ENCODE data around the gene PLD1.

DNA sequence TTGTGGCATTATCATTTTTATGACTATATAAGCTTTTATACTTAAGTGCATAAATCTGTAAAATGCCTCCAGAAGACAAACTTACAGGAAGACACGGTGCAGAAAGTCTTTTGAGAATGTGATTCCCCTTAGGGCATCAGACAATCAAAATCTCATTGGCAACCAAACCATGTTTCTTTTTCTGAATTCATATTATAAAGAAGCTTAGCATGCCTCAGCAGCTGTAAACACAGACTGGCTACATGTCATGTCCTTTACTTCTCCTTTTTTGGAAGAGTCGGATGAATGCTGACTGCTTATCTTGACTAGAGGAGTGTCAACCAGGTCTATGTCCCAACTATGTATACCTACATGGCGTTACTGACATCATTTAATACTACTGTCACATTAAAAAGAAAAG, 150.1 kb downstream of the PLD1 start:
- TF ChIP-seq, protein P1, sequence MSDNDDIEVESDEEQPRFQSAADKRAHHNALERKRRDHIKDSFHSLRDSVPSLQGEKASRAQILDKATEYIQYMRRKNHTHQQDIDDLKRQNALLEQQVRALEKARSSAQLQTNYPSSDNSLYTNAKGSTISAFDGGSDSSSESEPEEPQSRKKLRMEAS (IDR thresholded peaks at IDR 0.05; ENCODE audit: low read depth, low read length): no peak
- TF ChIP-seq, protein P2, sequence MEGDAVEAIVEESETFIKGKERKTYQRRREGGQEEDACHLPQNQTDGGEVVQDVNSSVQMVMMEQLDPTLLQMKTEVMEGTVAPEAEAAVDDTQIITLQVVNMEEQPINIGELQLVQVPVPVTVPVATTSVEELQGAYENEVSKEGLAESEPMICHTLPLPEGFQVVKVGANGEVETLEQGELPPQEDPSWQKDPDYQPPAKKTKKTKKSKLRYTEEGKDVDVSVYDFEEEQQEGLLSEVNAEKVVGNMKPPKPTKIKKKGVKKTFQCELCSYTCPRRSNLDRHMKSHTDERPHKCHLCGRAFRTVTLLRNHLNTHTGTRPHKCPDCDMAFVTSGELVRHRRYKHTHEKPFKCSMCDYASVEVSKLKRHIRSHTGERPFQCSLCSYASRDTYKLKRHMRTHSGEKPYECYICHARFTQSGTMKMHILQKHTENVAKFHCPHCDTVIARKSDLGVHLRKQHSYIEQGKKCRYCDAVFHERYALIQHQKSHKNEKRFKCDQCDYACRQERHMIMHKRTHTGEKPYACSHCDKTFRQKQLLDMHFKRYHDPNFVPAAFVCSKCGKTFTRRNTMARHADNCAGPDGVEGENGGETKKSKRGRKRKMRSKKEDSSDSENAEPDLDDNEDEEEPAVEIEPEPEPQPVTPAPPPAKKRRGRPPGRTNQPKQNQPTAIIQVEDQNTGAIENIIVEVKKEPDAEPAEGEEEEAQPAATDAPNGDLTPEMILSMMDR (IDR thresholded peaks at IDR 0.05; ENCODE audit: low read depth, low read length): no peak

All from NB4 (cell line).